GM21825 (cell line): ENCODE results near the gene COQ8A.

Experiments
- ATAC-seq: cut with Tn5 transposase; IDR thresholded peaks from one replicate; pipeline ENCODE4 v1.9.1; 2021; ENCODE audit warnings: mild to moderate bottlenecking, moderate library complexity; ENCODE audit not compliant: unreplicated experiment

The COQ8A gene

GRCh38 chr1:226972931-226973330 lies 32.8 kb downstream of the COQ8A start:
- ATAC-seq = no peak

- no peak for ATAC-seq
These were observed 33.3 kb downstream of the COQ8A start for GRCh38 chr1:226973371-226973897.

- ATAC-seq = no peak
These were observed 33.9 kb downstream of the COQ8A start for GRCh38 chr1:226973898-226974543.

GRCh38 chr1:226974544-226975258 lies 34.6 kb downstream of the COQ8A start:
- ATAC-seq = no peak

- no peak for ATAC-seq
These were observed 35.5 kb downstream of the COQ8A start for GRCh38 chr1:226975259-226976250.

GRCh38 chr1:226976276-226976977 lies 36.3 kb downstream of the COQ8A start:
- no peak for ATAC-seq

GRCh38 chr1:226976978-226977642 lies 37.0 kb downstream of the COQ8A start:
- ATAC-seq = no peak

GRCh38 chr1:226977643-226978431 lies 37.7 kb downstream of the COQ8A start:
- no peak for ATAC-seq

GRCh38 chr1:226978432-226979114 lies 38.5 kb downstream of the COQ8A start:
- ATAC-seq = no peak

- no peak for ATAC-seq
These were observed 39.0 kb downstream of the COQ8A start for GRCh38 chr1:226979115-226979516.

- no peak for ATAC-seq
These were observed 39.5 kb downstream of the COQ8A start for GRCh38 chr1:226979517-226980121.

GRCh38 chr1:226980122-226980560 lies 40.0 kb downstream of the COQ8A start:
- no peak for ATAC-seq

GRCh38 chr1:226980565-226981385 lies 40.7 kb downstream of the COQ8A start:
- no peak for ATAC-seq

- ATAC-seq = no peak
These were observed 41.3 kb downstream of the COQ8A start for GRCh38 chr1:226981386-226981817.

- no peak for ATAC-seq
These were observed 41.7 kb downstream of the COQ8A start for GRCh38 chr1:226981838-226982237.

- no peak for ATAC-seq
These were observed 42.5 kb downstream of the COQ8A start for GRCh38 chr1:226982451-226983177.
